Muscle of leg (tissue), 11 donors: ENCODE results near the gene SPRY1. TPM values are rescaled to one million over a fixed set of nuclear protein-coding genes. Genes with fewer than 3 reads are reported as not detected.
A peak's percentile ranks its signal among the peaks of the same experiment; 100 is the strongest.

ENCODE experiments used
- DNase-seq: peaks from one replicate; pipeline ENCODE4 v3.0.0; 2013
- H3K27ac ChIP-seq: one replicate; pipeline ENCODE4 v1.5.1; 2013; ENCODE audit warnings: mild to moderate bottlenecking, low read length, control low read depth
- H3K27me3 ChIP-seq: one replicate; pipeline ENCODE4 v1.6.1; 2013; ENCODE audit warnings: low read length; ENCODE audit not compliant: control insufficient read depth, insufficient read depth
- H3K36me3 ChIP-seq: one replicate; pipeline ENCODE4 v1.6.1; 2013; ENCODE audit warnings: low read length; ENCODE audit not compliant: control insufficient read depth, insufficient read depth
- H3K4me1 ChIP-seq: one replicate; pipeline ENCODE4 v1.6.1; 2013; ENCODE audit warnings: low read length; ENCODE audit not compliant: control insufficient read depth, insufficient read depth
- H3K4me3 ChIP-seq: one replicate; pipeline ENCODE4 v1.5.1; 2013; ENCODE audit warnings: low read length, control low read depth
- H3K9me3 ChIP-seq: replicated peaks from 2 replicates; pipeline ENCODE4 v1.6.1; 2013; ENCODE audit warnings: low read depth, low read length; ENCODE audit not compliant: control insufficient read depth
- WGBS: methylation state at CpG from one replicate; pipeline ENCODE4 v1.1.5; 2013; ENCODE audit warnings: missing lambda C conversion rate; ENCODE audit not compliant: insufficient coverage; 5-methylcytosine and 5-hydroxymethylcytosine counted together
- polyA plus RNA-seq, 8 donors: library from polyadenylated mRNA; unstranded; fragments of 120-200 nt; gene quantifications; one replicate each; pipeline versions ENCODE4 v1.2.1 to v1.2.3, GENCODE V29; 2013; ENCODE audit warnings: inconsistent platforms in 1 of 8, low replicate concordance in 1 of 8; ENCODE audit not compliant: insufficient read length in 8 of 8, insufficient read depth in 1 of 8
- total RNA-seq: library from RNA; stranded (reverse); fragments of 120-200 nt; gene quantifications from one replicate; pipeline ENCODE4 v1.2.4, GENCODE V29; 2013

SPRY1 gene
- total and polyA plus RNA-seq, 9 donors, result 71.1 to 187 (median 150) TPM

DNA sequence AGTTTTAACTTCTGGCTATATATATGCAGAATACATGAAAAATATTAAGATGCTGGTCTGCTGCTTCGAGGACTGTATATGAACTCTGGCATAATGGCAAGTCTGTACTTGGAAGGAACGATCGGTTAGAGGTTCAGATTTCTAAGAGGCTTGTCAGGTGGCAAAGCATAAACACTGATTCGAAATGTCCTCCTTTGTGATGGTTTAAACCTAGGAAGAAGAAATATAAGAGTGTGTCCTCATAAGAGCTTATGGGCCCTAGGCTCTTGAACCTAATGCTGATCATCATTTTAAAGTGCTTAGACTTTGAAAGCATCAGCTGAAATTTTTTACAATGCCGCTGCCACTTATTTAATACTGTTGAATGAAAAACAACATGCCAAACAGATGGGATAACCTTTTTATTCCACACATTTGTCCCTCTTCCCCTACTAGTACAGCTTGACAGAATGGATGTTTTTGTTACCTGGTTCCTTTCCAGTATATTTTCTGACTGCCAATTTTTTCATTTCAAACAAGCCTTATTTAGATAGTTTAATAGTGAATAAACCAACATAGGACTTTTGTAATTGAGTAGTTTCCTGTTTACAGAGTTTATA is 8.8 kb downstream of the SPRY1 start:
- DNase-seq, result peak; percentile 78
- peak overlapping the region; percentile 95 for H3K27ac ChIP-seq
- peaks cover 34% of the 10 kb centered on the region for H3K4me1 ChIP-seq
- peak overlapping the region; percentile 30 for H3K4me3 ChIP-seq
- WGBS, result 18% methylated on average over 3 of the region's 5 CpGs
- H3K9me3 ChIP-seq, result no peaks in the 10 kb centered on the region
- H3K27me3 ChIP-seq, result no peaks in the 10 kb centered on the region
- H3K36me3 ChIP-seq, result peaks cover 25% of the 10 kb centered on the region

DNA sequence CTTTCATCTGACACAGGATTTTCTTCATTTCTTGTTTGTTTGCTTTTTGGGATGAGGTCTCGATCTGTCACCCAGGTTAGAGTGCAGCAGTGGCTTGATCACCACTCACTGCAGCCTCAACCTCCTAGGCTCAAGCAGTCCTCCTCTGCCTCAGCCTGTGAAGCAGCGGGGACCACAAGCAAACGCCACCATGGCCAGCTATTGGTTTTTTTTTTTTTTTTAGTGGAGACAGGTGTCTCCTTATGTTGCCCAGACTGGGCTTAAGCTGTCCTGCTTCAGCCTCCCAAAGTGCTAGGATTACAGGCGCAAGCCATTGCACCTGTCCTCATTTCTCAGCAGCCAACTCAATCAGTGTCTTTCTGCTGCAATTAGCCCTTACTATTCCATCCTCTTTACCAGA is 10.3 kb downstream of the SPRY1 start:
- H3K4me3 ChIP-seq, result no peak overlapping the region
- peak overlapping the region; percentile 72 for H3K27ac ChIP-seq
- WGBS, result 83% methylated on average over 1 of the region's 4 CpGs
- H3K9me3 ChIP-seq, result no peaks in the 10 kb centered on the region
- peaks cover 20% of the 10 kb centered on the region for H3K36me3 ChIP-seq
- H3K27me3 ChIP-seq, result no peaks in the 10 kb centered on the region
- peaks cover 29% of the 10 kb centered on the region for H3K4me1 ChIP-seq
- DNase-seq, result peak; percentile 82

DNA sequence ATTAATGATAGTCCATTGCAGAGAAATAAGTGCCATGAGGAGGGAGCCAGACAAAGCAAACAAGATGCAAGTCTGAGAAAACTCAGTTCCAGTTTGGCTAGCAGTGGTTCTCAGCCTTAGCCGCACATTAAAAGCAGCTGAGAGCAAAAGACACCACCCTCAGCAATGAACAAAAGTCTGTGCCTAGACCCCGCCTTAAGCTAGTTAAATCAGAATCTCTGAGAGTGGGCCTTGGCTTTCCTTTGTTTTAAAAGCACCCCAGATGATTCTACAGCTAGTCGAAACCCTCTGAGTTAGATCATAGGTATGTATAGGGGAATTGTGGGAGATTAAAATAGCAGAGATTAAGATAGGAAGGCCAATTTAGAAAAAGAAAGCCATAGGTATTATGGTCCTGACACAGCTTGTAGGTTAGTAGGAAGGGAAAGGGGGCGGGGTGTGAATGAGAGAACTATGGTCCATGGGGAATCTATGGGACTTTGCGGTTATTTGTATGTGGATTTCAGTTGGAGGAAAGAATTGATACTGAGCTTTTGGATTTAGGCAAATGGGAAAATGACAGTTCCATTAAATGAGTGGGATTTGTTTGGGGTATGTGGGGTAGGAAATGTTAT is 12.0 kb downstream of the SPRY1 start:
- H3K36me3 ChIP-seq, result peaks cover 6% of the 10 kb centered on the region
- H3K27ac ChIP-seq, result peak overlapping the region; percentile 88
- no peak overlapping the region for H3K4me3 ChIP-seq
- H3K27me3 ChIP-seq, result no peaks in the 10 kb centered on the region
- peaks cover 25% of the 10 kb centered on the region for H3K4me1 ChIP-seq
- H3K9me3 ChIP-seq, result no peaks in the 10 kb centered on the region
- peak; percentile 83 for DNase-seq
- WGBS, result 37% methylated on average over 4 of the region's 5 CpGs

DNA sequence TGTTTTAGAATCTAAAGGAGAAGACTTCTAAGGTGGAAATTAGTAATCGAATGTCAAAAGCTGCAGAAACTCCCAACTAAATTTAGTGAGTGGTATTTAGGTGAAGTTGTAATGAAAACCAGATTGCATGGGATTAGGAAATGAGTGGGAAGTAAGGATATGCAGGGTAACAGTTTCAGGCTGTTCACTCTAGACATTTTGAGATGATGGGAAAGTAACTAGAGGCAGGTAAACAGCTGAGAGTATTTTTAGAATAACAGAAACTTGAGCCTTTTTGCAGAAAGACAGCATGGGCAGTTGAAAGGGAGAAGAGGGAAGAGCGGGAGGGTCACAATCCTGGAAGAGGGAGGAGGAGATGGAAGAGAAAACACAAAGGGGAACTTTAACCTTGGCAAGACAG is 12.7 kb downstream of the SPRY1 start:
- peaks cover 25% of the 10 kb centered on the region for H3K4me1 ChIP-seq
- H3K27me3 ChIP-seq, result no peaks in the 10 kb centered on the region
- WGBS, result 21% methylated on average over 2 of the region's 2 CpGs
- peak overlapping the region; percentile 88 for H3K27ac ChIP-seq
- H3K9me3 ChIP-seq, result no peaks in the 10 kb centered on the region
- H3K4me3 ChIP-seq, result no peak overlapping the region
- H3K36me3 ChIP-seq, result peaks cover 6% of the 10 kb centered on the region
- peak; percentile 80 for DNase-seq

DNA sequence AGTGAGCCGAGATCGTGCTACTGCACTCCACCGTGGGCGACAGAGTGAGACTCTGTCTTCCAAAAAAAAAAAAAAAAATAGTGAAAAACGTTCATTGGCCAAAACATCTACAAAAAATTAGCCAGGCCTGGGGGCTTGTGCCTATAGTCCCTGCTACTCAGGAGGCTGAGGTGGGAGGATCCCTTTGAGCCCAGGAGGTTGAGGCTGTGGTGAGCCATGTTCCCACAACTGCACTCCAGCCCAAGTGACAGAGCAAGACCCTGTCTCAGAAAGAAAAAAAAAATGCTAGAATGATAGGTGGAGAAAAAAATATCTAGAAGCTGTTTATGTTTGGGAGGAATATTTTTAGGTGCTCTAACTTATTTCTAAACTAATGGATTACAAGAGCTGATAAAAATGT is 14.9 kb downstream of the SPRY1 start:
- DNase-seq, result no peak
- peaks cover 25% of the 10 kb centered on the region for H3K4me1 ChIP-seq

DNA sequence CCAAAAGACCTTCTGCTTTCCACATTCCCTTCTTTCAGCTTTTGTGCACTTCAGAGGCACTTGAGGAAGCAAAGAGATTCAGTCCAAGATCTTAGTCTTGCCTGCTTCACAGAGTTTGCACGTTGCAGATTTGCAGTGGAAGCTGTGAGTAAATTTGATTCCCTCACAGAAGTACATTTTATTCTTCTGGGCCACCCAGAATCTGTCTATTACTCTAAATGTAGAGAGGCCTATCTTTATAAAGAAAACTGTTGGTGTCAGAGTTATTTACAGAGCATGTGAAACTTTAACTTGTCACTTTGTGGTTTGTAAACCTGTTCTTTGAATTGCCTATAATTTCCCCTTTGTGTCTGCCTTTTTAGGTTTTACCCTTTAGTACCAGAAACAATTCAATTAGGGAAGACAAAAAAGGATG is 15.5 kb downstream of the SPRY1 start:
- H3K36me3 ChIP-seq, result no peaks in the 10 kb centered on the region
- peak overlapping the region; percentile 78 for H3K27ac ChIP-seq
- no CpG with 5 or more reads among the region's 1 CpG for WGBS
- H3K4me1 ChIP-seq, result peaks cover 21% of the 10 kb centered on the region
- no peaks in the 10 kb centered on the region for H3K27me3 ChIP-seq
- H3K4me3 ChIP-seq, result no peak overlapping the region
- H3K9me3 ChIP-seq, result no peaks in the 10 kb centered on the region
- DNase-seq, result peak; percentile 91

More for the DNA sequence above, 14.9 kb downstream of the SPRY1 start:
- no peaks in the 10 kb centered on the region for H3K27me3 ChIP-seq
- no CpG with 5 or more reads among the region's 5 CpGs for WGBS
- no peaks in the 10 kb centered on the region for H3K9me3 ChIP-seq
- H3K4me3 ChIP-seq, result no peak overlapping the region
- peak overlapping the region; percentile 78 for H3K27ac ChIP-seq
- peaks cover 4% of the 10 kb centered on the region for H3K36me3 ChIP-seq

DNA sequence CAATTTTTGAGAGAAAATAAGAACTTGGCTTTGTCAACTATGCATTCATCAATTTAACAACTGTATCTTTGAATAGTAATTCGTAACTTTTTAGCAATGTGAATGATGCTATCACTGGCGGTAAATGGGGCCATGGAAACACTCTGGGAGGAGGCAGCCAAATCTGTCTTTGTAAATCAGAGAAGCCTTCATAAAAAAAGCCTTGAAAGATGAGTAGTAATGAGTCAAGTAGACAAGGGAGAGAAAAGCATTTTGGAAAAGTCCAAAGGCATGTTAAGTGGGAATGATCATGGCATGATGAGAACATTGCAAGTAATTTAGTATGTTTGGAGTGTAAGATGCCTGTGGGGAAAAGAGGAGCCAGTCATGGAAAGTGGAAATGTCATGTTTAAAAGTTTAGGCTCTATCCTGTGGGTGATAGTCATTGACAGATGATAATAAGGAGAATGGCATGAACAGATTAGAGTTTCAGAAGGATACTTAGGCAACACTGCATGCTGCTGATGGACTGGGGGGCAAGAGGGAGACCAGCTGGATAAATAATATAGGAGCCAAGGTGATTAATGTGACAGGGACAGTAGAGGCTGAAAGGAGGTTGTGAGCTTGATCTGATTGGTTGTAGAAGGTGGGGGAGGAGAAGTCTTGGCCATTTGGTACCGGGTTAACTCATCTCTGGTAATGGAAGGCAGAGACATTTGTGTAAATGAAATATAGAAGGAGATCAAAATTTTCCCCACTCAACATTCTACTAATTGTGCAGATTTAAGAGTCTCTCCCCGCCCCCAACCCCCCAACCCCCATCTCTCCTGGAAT is 16.3 kb downstream of the SPRY1 start:
- H3K36me3 ChIP-seq, result no peaks in the 10 kb centered on the region
- peak; percentile 87 for DNase-seq
- no peaks in the 10 kb centered on the region for H3K27me3 ChIP-seq
- no peak overlapping the region for H3K4me3 ChIP-seq
- 58% methylated on average over 1 of the region's 4 CpGs for WGBS
- H3K27ac ChIP-seq, result peak overlapping the region; percentile 78
- H3K9me3 ChIP-seq, result no peaks in the 10 kb centered on the region
- peaks cover 20% of the 10 kb centered on the region for H3K4me1 ChIP-seq

DNA sequence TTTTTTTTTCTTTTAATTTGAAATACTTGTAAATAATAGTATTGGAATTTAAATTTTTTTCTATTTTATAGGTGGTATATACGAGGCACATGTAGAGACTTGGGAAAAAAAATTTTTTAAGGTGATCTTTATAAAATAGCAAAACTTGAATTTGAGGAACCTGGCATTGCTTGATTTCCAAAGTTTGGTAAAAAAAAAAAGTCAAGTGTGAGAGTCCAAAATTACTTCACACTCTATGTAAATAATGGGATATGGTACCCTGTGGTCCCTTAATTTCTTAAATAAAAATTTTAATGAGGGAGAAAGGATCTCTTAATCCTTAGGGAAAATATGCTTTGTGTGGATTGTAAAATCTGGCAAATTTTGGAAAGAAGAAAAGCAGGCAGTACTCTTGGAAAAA is 19.0 kb downstream of the SPRY1 start:
- no CpG with 5 or more reads among the region's 1 CpG for WGBS
- Histone ChIP-seq H3K9me3 (no peaks in the 10 kb centered on the region), H3K4me3 (no peak overlapping the region), H3K4me1 (peaks cover 11% of the 10 kb centered on the region), H3K27ac (no peak overlapping the region), H3K36me3 (no peaks in the 10 kb centered on the region), H3K27me3 (no peaks in the 10 kb centered on the region)
- DNase-seq, result no peak

DNA sequence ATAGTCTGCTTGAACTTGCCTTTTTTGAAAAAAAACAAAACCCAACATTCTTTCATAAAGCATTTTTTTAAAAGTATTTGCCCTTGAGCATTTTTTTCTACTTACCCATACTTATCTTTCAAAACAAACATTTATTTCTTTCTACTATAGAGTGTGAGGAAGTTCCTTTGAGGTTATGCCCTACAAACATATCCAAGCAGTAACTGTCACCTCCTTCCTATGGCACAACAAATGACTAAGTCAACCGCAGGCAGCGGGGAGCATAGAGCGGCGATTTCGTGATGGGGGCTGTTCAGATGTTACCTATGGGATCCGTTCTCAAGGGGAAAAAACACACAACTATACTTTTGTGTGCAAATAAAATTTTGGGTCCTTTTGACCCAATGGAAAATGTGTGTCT is 19.4 kb downstream of the SPRY1 start:
- Histone ChIP-seq H3K4me1 (peaks cover 11% of the 10 kb centered on the region), H3K27me3 (no peaks in the 10 kb centered on the region), H3K4me3 (no peak overlapping the region), H3K36me3 (no peaks in the 10 kb centered on the region), H3K9me3 (no peaks in the 10 kb centered on the region), H3K27ac (no peak overlapping the region)
- no CpG with 5 or more reads among the region's 6 CpGs for WGBS
- no peak for DNase-seq

DNA sequence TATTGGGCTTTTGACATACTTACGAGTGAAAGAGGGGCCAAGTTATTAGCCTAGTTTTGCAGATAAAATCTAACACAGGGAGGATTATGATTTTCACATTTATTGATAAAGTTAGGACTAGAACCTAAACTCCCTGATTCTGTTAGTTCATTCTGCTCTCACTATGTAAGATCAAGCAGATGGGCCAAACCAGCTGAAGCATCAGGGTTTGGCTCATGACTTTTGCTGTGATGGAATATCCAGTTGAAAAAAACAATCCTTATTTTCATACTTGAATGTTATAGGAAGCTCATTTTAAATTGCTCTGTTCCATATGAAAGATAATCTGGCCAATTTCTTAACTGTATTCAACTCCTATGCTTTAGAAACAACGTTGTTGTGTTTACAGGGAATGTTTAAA is 21.2 kb downstream of the SPRY1 start:
- Histone ChIP-seq H3K36me3 (no peaks in the 10 kb centered on the region), H3K27me3 (no peaks in the 10 kb centered on the region), H3K9me3 (no peaks in the 10 kb centered on the region), H3K4me3 (no peak overlapping the region), H3K4me1 (peaks cover 6% of the 10 kb centered on the region), H3K27ac (peak overlapping the region; percentile 79)
- no CpG with 5 or more reads among the region's 2 CpGs for WGBS
- peak; percentile 89 for DNase-seq
